HuH-7.5 (cell line): ENCODE data around the gene KCNMA1.
"Not testable (repeated sequence)": the region's sequence is repeated elsewhere in the genome, so short reads cannot be mapped to it uniquely, and the experiment has no call there.

ENCODE experiments used
- DNase-seq: peaks from one replicate; pipeline ENCODE4 v3.0.0; 2011; ENCODE audit warnings: low spot score

KCNMA1 gene

DNA sequence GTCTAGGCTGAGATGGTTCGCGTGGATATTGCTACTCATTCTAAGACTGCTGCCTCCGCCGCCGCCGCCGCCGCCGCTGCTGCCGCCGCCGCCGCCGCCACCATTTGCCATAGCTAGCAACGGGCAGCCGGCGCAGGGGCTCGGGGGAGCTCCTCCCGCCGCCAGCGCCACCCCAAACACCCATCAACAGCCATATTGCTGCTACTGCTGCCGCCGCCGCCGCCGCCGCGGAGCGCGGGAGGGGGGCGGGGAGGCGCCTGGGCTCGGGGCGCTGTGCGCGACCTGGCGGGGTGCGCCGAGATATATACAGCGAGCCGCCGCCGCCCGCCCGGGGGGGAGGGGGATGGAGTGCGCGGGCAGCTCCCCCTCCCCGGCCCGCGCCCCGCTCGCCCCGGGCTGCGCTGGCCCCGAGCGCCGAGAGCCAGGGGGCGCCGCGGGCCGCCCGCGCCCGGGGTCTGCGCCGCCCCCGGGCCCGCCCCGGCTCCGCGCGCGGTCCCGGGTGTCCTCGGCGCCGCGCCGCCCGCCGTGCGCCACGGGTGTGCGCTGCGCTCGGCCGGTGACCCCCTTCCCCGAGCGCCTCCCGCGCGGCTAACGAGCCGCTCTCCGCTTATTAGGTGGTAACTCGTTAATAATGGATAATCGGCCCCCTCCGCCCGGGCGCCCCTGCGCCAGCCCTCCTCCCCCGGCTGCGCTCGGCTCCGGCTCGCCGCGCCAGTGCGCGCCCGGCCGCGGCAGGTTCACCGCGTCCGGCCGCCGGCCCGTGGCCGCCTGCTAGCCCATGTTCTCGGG is at the start of gene KCNMA1:
TSS of gene KCNMA1 (minus strand) at position 277 of the 789 bp plus-strand sequence.
- DNase-seq = no peak

- DNase-seq = no peak
Measured at GRCh38 chr10:77686650-77687417, 49.2 kb upstream of the KCNMA1 start.

GRCh38 chr10:77686096-77686495 is 48.5 kb upstream of the KCNMA1 start:
- DNase-seq = no peak

GRCh38 chr10:77685432-77685831 is 47.8 kb upstream of the KCNMA1 start:
- no peak for DNase-seq

DNA sequence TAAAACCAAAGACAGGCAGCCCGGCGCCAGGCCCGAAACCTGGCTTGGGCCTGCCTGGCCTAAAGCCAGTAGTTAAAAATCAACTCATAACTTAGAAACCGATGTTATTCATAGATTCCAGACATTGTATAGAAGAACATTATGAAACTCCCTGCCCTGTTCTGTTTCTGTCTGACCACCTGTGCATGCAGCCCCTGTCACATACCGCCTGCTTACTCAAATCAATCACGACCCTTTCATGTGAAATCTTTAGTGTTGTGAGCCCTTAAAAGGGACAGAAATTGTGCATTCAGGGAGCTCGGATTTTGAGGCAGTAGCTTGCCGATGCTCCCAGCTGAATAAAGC is 45.5 kb upstream of the KCNMA1 start:
- DNase-seq = not testable (repeated sequence)

DNA sequence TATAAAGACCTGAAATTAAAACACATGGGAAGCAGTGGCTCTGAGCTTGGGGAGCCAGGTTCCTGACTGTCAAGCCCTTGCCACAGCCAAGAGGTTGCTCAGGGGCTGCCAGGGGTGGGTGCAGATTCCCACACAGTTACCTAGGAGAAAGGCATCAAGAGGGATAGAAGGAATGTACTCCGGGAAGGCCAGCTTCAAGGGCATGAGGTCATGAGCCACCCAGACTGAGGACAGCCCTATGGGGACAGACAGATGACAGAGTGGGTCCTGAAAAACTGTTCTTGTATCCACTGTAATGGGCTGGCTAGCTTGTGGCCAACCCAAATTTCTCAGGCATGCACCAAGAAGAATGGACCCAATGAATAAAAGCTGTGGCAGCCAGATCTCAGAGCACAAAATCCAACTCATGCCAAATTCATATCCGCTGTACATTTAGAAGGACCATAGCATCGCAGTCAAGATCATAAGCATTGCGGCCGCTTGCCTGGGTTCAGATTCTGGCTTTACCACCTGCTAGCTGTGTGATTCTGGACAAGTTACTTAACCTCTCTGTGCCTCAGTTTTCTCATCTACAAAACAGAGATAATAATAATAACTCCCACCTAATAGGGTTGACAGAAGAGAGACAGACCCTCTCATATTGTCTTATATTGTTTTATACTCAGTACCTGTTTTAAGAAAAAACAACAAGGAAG is 44.9 kb upstream of the KCNMA1 start:
- no peak for DNase-seq

DNA sequence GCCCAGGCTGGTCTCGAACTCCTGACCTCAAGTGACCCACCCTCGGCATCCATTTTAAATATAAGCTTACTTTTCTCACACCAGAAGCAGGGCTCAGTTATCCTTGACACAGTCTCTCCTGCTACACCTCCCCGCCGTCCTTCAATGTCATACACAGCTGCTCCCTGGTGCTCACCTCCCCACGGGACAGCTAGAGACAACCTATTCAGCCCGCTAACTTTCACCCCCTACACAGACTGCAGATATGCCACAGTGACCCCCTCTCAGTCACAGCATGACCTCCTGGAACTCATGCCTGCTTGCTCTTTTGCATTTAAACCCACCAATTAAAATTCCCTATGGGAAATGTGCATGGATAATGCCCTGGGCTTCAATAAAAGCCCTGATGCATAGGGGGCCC is 44.2 kb upstream of the KCNMA1 start:
- DNase-seq = no peak

DNA sequence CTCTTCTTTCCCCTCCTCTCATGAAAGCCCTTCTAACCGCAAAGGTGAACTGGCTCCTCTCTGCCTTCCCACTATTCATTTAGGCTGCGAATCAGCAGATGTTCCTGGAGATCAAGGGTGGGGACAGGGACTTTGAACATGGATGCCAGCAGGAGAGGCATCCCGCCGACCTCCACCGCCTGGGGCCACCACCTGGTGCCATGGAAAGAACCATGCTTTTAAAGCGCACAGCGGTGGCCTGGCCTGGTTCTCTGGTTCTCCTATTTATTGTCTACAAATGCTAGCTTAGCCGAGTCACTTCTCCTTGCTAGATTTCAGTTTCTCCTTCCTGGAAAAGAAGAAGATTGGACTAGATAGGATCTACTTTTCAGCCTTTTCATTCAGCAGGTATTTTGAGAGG is 43.2 kb upstream of the KCNMA1 start:
- DNase-seq = no peak

DNA sequence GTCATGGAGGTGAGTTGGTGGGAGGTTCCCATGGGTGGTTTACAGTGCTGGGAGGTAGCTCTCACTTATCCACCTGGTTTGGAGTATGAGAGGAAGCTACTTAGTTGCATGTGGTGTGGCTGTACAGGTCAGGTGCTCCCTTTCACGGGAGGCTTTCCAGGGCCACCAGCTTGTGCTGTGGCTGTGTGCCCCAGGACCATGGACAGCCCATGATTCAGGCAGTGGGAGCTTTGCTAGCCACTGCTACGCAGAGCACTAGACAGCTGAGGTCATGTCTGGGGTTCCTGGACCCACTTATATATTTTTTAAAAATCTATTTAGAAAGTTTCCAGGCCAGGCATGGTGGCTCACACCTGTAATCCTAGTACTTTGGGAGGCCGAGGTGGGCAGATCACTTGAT is 42.5 kb upstream of the KCNMA1 start:
- no peak for DNase-seq

DNA sequence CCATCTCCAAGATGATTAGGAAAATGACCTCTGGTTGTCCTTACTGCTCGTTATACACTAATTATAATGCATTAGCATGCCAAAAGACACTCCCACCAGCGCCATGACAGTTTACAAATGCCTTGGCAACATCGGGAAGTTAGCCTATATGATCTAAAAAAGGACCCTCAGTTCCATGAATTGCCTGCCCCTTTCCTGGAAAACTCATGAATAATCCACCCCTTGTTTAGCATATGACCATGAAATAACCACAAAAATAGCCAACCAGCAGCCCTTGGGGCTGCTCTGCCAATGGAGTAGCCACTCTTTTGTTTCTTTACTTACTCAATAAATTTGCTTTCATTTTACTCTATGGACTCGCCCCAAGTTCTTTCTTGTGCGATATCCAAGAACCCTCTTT is 41.6 kb upstream of the KCNMA1 start:
- DNase-seq = no peak

- DNase-seq = no peak
Measured at GRCh38 chr10:77678146-77678545, 40.5 kb upstream of the KCNMA1 start.

- no peak for DNase-seq
Measured at GRCh38 chr10:77675347-77675746, 37.7 kb upstream of the KCNMA1 start.

GRCh38 chr10:77673515-77674140 is 36.0 kb upstream of the KCNMA1 start:
- DNase-seq = no peak

GRCh38 chr10:77673101-77673500 is 35.5 kb upstream of the KCNMA1 start:
- DNase-seq = no peak

DNA sequence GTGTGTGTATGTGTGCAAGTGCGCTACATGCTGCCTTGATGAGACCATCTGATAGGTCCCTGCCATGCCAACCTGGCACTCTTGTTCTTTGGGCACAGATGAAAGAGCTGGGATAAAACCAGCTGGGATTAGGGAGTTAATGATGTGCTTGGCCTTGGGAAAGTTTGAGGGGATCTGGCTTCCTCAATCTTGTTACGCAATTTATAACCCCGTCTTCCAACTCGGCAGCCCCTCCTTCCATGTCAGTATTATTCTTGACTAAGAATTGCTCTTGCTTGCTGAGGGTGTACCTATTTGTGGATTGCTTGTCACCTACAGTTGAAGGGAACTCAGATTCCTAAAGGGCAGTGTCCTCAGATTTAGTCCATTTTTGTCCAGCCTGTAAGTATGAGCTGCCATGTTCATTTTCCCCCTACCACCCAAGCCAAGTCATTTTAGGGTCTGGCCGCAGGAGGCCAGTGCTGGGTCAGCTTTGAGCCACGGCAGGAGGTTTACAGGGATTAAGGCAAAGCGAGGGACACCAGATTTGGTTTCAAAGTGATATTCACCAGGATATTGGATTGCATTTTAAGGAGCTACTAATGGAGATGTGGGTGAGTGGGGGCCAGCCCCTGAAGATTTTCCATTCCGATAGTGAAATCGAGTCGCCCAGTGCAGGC is 34.1 kb upstream of the KCNMA1 start:
- no peak for DNase-seq

DNA sequence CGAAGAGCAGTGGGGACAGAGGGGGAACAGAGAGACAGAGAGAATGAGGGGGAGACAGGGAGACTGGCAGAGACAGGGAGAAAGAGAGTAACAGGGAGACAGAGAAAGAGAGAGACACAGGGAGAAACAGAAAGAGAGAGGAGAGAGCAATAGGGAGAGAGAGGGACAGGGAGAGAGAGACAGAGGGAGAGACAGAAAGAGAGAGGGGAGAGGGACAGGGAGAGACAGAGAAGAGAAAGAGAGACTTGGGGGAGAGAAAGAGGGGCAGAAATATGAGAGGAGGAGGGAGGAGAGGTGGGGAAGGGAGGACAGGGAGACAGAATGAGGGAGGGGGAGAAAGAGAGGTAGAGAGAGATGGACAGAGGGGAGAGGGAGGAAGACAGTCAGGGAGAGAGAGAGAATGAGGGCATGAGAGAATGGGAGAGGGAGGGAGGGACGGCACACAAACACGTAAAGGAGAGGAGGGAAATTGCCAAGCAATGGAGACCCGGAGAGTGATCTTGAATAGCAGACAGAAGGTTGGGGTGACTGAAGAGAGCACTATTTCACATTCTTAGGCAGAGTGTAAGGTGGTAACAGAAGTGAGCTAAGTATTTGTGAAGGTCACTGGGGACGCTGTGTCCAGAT is 33.3 kb upstream of the KCNMA1 start:
- no peak for DNase-seq

- DNase-seq = no peak
Measured at GRCh38 chr10:77669892-77670291, 32.3 kb upstream of the KCNMA1 start.

DNA sequence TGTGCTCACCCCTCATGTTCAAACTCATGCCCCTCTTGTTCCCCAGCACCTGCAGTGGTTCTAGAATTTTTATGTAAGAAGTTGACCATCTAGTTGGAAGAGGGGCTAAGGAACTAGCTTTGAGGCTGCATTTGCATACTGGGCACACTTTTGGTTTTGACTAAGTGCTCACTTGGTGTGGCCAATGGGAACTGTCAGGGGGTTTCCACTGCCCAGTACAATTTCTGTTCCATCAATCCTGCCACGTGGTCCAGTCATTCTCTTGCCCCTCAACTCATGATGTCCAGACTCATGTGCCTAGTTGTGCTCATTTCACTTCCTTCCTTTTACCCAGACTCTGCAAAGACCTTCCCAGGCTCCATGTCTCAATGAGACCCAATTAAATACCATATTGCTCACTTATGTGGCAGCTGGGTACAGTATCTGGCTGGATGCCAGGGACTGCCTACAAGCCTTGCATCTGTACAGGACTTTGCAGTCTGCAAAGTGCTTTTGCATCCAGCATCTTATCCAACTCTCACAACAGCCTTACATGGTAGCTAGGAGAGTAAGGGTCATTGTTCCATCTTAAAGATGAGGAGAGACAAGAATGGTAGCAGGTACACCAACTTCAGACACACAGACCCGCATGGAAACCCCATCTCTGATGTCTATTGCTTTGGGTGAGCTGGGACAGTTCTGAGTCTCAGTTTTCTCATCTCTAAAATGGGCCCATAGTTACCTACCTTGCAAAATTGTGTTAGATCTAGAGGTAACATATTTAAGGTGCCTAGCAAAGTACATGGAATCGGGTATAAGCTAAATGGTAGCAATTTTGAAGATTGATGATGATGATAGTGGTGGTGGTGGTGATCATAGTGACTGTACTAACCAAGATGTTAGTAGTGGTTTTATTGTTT is 30.1 kb upstream of the KCNMA1 start:
- no peak for DNase-seq

DNA sequence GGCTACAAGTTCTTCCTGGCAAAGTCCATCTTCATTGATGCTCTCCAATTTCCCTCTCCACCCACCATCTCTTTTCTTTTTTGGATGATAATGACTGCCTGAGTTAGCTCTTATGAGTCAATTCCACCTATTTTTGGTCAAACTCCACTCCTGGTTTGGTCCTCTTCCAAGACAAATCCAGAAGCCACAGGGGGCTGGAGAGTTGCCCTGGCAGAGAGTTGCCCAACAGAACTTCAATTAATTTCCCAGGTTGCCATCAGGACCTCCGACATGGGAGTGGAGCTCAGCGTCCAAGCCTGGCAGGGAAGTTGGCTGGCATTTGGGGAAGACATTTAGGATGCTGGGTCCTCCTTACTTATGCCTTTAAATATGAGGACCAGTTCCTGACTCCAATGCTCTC is 29.2 kb upstream of the KCNMA1 start:
- DNase-seq = no peak

DNA sequence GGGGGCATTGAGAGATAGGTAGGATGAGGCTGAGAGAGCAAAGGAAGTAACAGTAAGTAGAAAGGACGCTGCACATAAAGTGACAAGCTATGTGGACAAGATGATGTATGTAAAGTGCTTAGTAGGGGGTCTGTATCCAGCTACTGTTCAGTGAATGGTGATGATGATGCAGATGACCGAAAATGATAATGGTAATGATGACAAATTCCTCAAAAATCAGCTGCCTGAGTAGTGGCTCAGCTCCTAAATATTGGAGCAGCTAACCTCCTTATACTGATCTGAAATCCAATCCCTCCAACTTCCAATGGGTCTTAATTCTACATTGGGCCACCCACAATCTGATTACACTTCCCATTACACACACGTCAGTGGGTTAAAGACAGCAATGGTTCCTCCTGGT is 27.1 kb upstream of the KCNMA1 start:
- DNase-seq = no peak

DNA sequence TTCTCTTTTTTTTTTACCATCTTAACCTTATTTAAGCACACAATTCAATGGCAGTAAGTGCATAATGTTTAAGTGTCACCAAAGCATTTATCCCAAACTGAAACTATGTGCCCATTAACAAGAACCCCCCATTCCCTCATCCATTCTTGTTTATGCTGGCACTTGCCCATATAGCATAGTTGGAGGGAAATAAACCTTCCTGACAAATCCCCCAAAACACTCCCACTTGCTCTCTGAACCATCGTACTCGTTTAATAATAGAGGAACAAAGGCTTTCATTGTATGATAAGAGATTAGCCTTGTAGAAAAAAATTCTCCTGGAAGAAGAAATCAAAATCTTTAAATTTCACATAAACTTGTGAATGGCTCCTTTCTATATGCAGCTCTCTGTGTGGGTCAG is 26.4 kb upstream of the KCNMA1 start:
- no peak for DNase-seq
